H1 (cell line): ENCODE results near the gene DCLK1. TPM values are rescaled to one million over a fixed set of nuclear protein-coding genes. Genes with fewer than 3 reads are reported as not detected.

Source experiments
- KDM1A ChIP-seq: fragments of 200-600, 300-600 bp; sonication (generic); IDR thresholded peaks from 2 replicates; pipeline ENCODE4 v1.7.1; 2016; ENCODE audit warnings: mild to moderate bottlenecking, low read length, borderline replicate concordance
- SRF ChIP-seq: IDR thresholded peaks from 2 replicates; pipeline ENCODE4 v1.6.1; 2011; ENCODE audit warnings: mild to moderate bottlenecking, low read depth, low read length, moderate library complexity
- SUZ12 ChIP-seq: fragments of 200-600 bp; sonication (generic); IDR thresholded peaks from 2 replicates; pipeline ENCODE4 v1.6.1; 2012; ENCODE audit warnings: mild to moderate bottlenecking, inconsistent platforms, low read length, moderate library complexity, mixed read lengths
- YY1 ChIP-seq: IDR thresholded peaks from 2 replicates; pipeline ENCODE4 v1.6.1; 2011; ENCODE audit warnings: low read depth, mild to moderate bottlenecking, low read length
- polyA plus RNA-seq, 7 experiments: library from polyadenylated mRNA; depleted of rRNA in 3 of 7; stranded (reverse) in 5 of 7; unstranded in 2 of 7; fragments of >200 nt in 5 of 7; fragments of 200-250 nt in 2 of 7; gene quantifications; 1 replicate in 5 of 7; 2 replicates in 1 of 7; 4 replicates in 1 of 7; pipeline versions ENCODE4 v1.2.1 to v1.2.3, GENCODE V29; 2011 to 2013; ENCODE audit warnings: missing spikeins in 2 of 7, mixed read lengths in 2 of 7
- total RNA-seq: library from RNA; stranded (reverse); fragmentation: NEBNext Ultra II Directional; extraction: Animal tissue kit (Norgen Biotek cat#: 25700); gene quantifications from 2 replicates; pipeline ENCODE4 v1.2.1, GENCODE V29; 2021

The DCLK1 gene
- total and polyA plus RNA-seq, 2 of the 8 experiments (the other 6 are each of a cell fraction or from before 2014, with no cell fraction given) = 22.8 to 41.0 TPM

DNA sequence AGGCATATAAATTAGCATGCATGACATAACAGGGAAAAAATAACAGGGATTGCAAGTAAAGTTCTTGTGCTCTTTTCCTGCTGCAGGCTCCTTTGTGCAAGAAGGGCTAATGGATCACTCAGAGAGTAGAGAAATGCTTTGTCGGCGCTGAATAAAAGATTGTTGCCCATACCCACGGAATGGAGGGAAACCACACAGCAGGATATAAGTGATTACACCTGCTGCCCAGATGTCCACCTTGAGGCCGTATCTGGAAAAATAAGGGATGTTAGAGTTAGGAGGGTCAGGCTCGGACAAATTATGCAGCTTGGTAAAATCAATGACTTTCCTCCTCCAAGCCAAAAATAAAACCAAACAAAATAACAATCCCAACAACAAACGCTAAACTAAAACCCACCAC, 322.3 kb downstream of the DCLK1 start (continued):
- no peak for TF ChIP-seq SUZ12
- TF ChIP-seq KDM1A = no peak
- no peak for TF ChIP-seq YY1
- TF ChIP-seq SRF = no peak
- TF ChIP-seq, all 59 proteins: peak for 0
